Kidney (tissue), 14 donors: Measurements from ENCODE around the gene RPL15. TPM values are rescaled to one million over a fixed set of nuclear protein-coding genes. Genes with fewer than 3 reads are reported as not detected.

ENCODE experiments used
- DNase-seq, 5 donors: peaks; one replicate each; pipeline ENCODE4 v3.0.0-alpha.2; 2013 to 2020
- FAIRE-seq: peaks from 2 replicates; lab custom pipeline; 2012; peaks lifted over from hg19 to GRCh38; lab: Jason Lieb, UNC
- H3K27ac ChIP-seq, 2 donors: one replicate each; pipeline ENCODE4 v1.7.0; 2013; ENCODE audit warnings: low read depth in 2 of 2, low read length in 2 of 2, inconsistent platforms in 1 of 2
- H3K27me3 ChIP-seq: one replicate; pipeline ENCODE4 v1.7.1; 2013; ENCODE audit warnings: low read length, inconsistent platforms; ENCODE audit not compliant: control insufficient read depth, insufficient read depth
- H3K36me3 ChIP-seq, 3 donors: one replicate each; pipeline versions ENCODE4 v1.7.0 to v1.7.1; 2013; ENCODE audit warnings: low read length in 3 of 3, control low read depth in 1 of 3, inconsistent platforms in 1 of 3; ENCODE audit not compliant: insufficient read depth in 3 of 3, control insufficient read depth in 2 of 3
- H3K4me1 ChIP-seq, 3 donors: one replicate each; pipeline versions ENCODE4 v1.7.0 to v1.7.1; 2013; ENCODE audit warnings: low read length in 3 of 3, inconsistent platforms in 1 of 3, low read depth in 1 of 3; ENCODE audit not compliant: control insufficient read depth in 2 of 3, insufficient read depth in 2 of 3
- H3K4me3 ChIP-seq, 3 donors: one replicate each; pipeline versions ENCODE4 v1.7.0 to v1.8.1; 2013; ENCODE audit warnings: low read length in 3 of 3, control low read depth in 1 of 3, inconsistent platforms in 1 of 3
- H3K9ac ChIP-seq, 3 donors: one replicate each; pipeline versions ENCODE4 v1.7.0 to v1.7.1; 2013; ENCODE audit warnings: low read length in 3 of 3, control low read depth in 1 of 3, inconsistent platforms in 1 of 3
- H3K9me3 ChIP-seq, 3 donors: one replicate each; pipeline versions ENCODE4 v1.7.0 to v1.7.1; 2013; ENCODE audit warnings: low read length in 3 of 3, control low read depth in 1 of 3, inconsistent platforms in 1 of 3; ENCODE audit not compliant: control insufficient read depth in 2 of 3, insufficient read depth in 1 of 3
- intact Hi-C: fragments of 100-400 bp; cut with DNase I; formaldehyde crosslinking; loops from one replicate; pipeline ENCODE4 v1.11.1; 2022
- polyA plus RNA-seq: library from polyadenylated mRNA; stranded (reverse); fragments of 350-450 nt; fragmentation: Illumina TruSeq; extraction: RNeasy Lipid Tissue Mini Kit (QIAGEN cat#74804); gene quantifications from one replicate; pipeline ENCODE4 v1.2.3, GENCODE V29; 2014; ENCODE audit warnings: low read depth, low replicate concordance; ENCODE audit not compliant: insufficient read depth
- total RNA-seq: library from RNA; stranded (reverse); fragmentation: NEBNext Ultra II Directional; extraction: Animal tissue kit (Norgen Biotek cat#: 25700); gene quantifications from one replicate; pipeline ENCODE4 v1.2.1, GENCODE V29; 2021
- TF ChIP-seq, protein P1 (sequence below): IDR thresholded peaks from 3 replicates; pipeline ENCODE4 v1.5.1; 2012; ENCODE audit warnings: mild to moderate bottlenecking, moderate library complexity, borderline replicate concordance; ENCODE audit not compliant: insufficient read depth; ENCODE audit errors: extremely low read depth
- donor health status: control.
- donor health status: control.
- donor health status: control.
- donor health status: control.
- donor health status: control.
- donor health status: DM: yes; HTN: yes; CAD: no.
- donor health status: Normal renal cell carcinoma (clear cell type).

The RPL15 gene
- total and polyA plus RNA-seq, 2 donors from 2014 or later, result 1,508 to 2,114 TPM

DNA sequence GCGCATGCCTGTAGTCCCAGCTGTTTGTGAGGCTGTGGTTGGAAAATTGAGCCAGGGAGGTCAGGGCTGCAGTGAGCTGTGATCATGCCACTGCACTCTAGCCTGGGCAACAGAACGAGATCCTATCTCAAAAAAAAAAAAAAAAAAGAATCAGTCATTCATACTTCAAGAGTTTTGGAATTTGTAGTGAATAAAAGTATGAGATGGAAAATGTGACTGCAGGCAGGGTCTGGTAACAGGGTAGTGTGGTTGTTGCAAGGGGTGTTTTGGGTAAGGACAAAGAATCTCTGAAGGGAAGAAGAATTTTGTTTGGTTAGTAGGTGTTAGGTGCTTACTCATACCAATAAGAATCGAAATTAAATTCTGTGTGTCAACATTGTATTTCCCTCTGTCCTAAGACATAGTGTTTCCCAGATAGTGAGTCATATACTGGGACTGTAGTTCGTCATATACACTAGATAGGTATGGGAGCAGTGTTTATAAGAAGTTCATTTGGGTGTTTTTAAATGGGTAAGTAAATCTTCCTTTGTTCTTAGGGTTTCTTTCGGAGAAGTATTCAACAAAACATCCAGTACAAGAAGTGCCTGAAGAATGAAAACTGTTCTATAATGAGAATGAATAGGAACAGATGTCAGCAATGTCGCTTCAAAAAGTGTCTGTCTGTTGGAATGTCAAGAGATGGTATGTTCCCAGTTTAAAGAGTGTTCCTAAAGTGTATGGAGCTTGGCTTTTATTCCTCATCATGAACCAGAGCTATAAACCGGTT lies 42.4 kb downstream of the RPL15 start:
- TF ChIP-seq, protein P1, sequence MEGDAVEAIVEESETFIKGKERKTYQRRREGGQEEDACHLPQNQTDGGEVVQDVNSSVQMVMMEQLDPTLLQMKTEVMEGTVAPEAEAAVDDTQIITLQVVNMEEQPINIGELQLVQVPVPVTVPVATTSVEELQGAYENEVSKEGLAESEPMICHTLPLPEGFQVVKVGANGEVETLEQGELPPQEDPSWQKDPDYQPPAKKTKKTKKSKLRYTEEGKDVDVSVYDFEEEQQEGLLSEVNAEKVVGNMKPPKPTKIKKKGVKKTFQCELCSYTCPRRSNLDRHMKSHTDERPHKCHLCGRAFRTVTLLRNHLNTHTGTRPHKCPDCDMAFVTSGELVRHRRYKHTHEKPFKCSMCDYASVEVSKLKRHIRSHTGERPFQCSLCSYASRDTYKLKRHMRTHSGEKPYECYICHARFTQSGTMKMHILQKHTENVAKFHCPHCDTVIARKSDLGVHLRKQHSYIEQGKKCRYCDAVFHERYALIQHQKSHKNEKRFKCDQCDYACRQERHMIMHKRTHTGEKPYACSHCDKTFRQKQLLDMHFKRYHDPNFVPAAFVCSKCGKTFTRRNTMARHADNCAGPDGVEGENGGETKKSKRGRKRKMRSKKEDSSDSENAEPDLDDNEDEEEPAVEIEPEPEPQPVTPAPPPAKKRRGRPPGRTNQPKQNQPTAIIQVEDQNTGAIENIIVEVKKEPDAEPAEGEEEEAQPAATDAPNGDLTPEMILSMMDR, result no peak
- no peaks in the 10 kb centered on the region for H3K9me3 ChIP-seq

DNA sequence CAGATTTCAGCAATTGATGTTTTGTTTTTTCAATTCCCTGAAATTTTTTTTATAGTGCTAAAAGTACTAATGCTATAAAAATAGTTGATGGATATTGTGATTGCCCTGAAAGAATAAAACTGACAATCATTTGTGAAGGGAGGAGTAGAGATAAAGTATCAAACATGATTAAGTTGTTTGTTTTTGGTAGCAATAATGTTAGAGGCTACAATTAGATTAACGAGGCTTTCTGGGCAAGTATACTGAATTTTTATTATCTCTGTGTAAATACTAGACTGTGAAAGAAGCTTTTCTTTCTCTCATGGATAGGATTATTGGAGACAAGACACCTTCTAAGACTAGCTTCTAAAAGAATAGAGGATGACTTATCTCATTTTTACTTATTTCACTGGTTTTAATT lies 43.7 kb downstream of the RPL15 start:
- intact Hi-C loops, result no loop called here
- H3K9ac ChIP-seq, result no peak overlapping the region
- no peaks in the 10 kb centered on the region for H3K27me3 ChIP-seq
- peaks cover 5 to 43% (median 14%) of the 10 kb centered on the region in 3 donors for H3K36me3 ChIP-seq
- no peak for FAIRE-seq
- DNase-seq, result no peak
- H3K9me3 ChIP-seq, result no peaks in the 10 kb centered on the region
- TF ChIP-seq, protein P1, result no peak
- no peak overlapping the region for H3K4me3 ChIP-seq
- no peaks in the 10 kb centered on the region for H3K4me1 ChIP-seq
- no peak overlapping the region for H3K27ac ChIP-seq

More for the DNA sequence above, 42.4 kb downstream of the RPL15 start:
- Histone ChIP-seq H3K27me3 (no peaks in the 10 kb centered on the region), H3K4me1 (no peaks in the 10 kb centered on the region), H3K9ac (no peak overlapping the region), H3K4me3 (no peak overlapping the region), H3K36me3 (peaks cover 5 to 49% (median 16%) of the 10 kb centered on the region in 3 donors), H3K27ac (no peak overlapping the region)
- DNase-seq (no peak), FAIRE-seq (no peak)
- intact Hi-C loops, result no loop called here

DNA sequence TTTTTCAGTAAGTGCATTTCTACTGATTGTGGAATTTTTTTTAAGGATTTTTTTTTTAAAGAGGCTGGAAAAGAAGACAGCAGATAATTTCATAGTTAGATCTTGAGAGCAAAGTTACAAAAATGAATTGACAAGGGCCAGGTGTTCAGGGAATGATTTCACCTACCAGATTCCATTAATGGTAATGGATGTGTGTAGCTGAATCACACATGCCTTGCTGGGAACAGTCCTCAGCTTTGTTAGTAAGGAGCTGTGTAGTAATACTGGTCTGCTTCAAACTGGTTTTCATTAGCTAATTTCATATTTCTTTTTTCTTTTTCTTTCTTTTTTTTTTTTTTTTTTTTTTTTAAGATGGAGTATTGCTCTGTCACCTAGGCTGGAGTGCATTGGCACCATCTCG lies 44.1 kb downstream of the RPL15 start:
- no peaks in the 10 kb centered on the region for H3K9me3 ChIP-seq
- DNase-seq (no peak), FAIRE-seq (no peak)
- intact Hi-C loops, result no loop called here
- no peak overlapping the region for H3K9ac ChIP-seq
- H3K27me3 ChIP-seq, result no peaks in the 10 kb centered on the region
- TF ChIP-seq, protein P1, result no peak
- H3K36me3 ChIP-seq, result peaks cover 5 to 47% (median 17%) of the 10 kb centered on the region in 3 donors
- no peaks in the 10 kb centered on the region for H3K4me1 ChIP-seq
- H3K4me3 ChIP-seq, result no peak overlapping the region
- H3K27ac ChIP-seq, result no peak overlapping the region
